ENCODE measurements around the gene ZYG11A.

DNA sequence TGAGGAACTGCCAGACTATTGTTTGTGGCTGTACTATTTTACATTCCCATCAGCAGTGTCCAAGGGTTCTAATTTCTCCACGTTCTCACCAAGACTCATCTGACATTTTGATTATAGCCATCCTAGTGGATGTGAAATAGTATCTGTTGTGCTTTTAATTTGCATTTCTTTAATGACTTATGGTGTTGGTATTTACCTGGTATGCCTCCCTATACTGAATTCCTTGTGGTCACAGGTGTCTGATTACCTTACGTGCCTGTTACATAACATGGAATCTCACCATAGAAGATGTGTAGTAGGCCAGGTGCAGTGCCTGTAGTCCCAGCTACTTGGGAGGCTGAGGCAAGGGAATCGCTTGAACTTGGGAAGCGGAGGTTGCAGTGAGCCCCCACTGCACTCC, 13.5 kb downstream of the ZYG11A start:
- TF ChIP-seq, protein P1, sequence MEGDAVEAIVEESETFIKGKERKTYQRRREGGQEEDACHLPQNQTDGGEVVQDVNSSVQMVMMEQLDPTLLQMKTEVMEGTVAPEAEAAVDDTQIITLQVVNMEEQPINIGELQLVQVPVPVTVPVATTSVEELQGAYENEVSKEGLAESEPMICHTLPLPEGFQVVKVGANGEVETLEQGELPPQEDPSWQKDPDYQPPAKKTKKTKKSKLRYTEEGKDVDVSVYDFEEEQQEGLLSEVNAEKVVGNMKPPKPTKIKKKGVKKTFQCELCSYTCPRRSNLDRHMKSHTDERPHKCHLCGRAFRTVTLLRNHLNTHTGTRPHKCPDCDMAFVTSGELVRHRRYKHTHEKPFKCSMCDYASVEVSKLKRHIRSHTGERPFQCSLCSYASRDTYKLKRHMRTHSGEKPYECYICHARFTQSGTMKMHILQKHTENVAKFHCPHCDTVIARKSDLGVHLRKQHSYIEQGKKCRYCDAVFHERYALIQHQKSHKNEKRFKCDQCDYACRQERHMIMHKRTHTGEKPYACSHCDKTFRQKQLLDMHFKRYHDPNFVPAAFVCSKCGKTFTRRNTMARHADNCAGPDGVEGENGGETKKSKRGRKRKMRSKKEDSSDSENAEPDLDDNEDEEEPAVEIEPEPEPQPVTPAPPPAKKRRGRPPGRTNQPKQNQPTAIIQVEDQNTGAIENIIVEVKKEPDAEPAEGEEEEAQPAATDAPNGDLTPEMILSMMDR (conservative IDR thresholded peaks at IDR 0.05 in 1 of 2, IDR thresholded peaks at IDR 0.05 in 1 of 2; ENCODE audit: extremely low read depth in 1 of 2, insufficient read depth in 1 of 2, low read depth in 1 of 2, low read length in 2 of 2) = no peak
- no peak for TF ChIP-seq EZH2 (IDR thresholded peaks at IDR 0.05; ENCODE audit: borderline replicate concordance, low read length)
